Measurements from ENCODE around the gene PTPRU.

DNA sequence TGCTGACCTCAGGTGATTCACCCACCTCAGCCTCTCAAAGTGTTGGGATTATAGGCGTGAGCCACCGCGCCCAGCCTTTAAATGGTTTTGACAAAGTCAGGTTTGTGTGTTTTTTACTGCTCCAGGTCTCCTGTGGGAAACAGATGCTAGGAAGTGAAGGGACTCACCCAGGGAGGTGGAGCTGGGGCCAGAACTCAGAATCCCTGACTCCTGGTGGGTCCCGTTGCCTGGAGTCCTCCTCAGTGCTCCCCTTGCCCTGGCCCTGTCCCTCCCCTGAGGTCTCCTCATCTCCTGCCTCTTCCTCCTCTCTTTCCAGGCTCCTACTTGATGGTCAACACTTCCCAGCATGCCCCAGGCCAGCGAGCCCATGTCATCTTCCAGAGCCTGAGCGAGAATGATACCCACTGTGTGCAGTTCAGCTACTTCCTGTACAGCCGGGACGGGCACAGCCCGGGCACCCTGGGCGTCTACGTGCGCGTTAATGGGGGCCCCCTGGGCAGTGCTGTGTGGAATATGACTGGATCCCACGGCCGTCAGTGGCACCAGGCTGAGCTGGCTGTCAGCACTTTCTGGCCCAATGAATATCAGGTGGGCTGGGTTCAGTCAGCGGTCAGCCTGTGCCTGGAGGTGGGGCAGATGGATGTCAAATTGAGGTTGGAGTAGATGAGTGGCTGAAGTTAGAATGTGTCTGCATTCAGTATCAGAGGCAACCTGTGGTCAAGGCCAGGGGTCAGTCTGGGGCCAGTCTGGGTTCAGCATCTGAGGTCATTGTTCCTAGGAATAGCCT is 22.1 kb downstream of the PTPRU start:
- TF ChIP-seq CTCF (IDR thresholded peaks at IDR 0.05) (no peak), POLR2AphosphoS5 (IDR thresholded peaks at IDR 0.05) (no peak), EP300 (IDR thresholded peaks at IDR 0.05) (no peak), POLR2A (IDR thresholded peaks at IDR 0.05) (no peak)

Data from suprapubic skin (tissue), 4 donors.